HepG2 (cell line): ENCODE results near the gene HEXD. TPM values are rescaled to one million over a fixed set of nuclear protein-coding genes. Genes with fewer than 3 reads are reported as not detected.

Experiments
- AFF4 ChIP-seq: sonication (generic); formaldehyde crosslinking; IDR thresholded peaks from 2 replicates; pipeline ENCODE4 v1.4.0; 2020; ENCODE audit warnings: missing genetic modification reagents
- CREM ChIP-seq, 2 experiments: sonication (generic) in 1 of 2; formaldehyde crosslinking in 1 of 2; IDR thresholded peaks; 2 replicates each; pipeline versions ENCODE4 v1.4.0 to v1.6.1; 2016 to 2020; ENCODE audit warnings: antibody characterized with exemption in 1 of 2, mild to moderate bottlenecking in 1 of 2, missing genetic modification reagents in 1 of 2
- ELF3 ChIP-seq: IDR thresholded peaks from 2 replicates; pipeline ENCODE4 v1.6.1; 2016; ENCODE audit warnings: missing genetic modification reagents, missing compliant biosample characterization
- FLYWCH1 ChIP-seq: sonication (generic); formaldehyde crosslinking; IDR thresholded peaks from 2 replicates; pipeline ENCODE4 v1.8.1; 2023; ENCODE audit warnings: mild to moderate bottlenecking, missing genetic modification reagents
- GLI4 ChIP-seq: sonication (generic); formaldehyde crosslinking; IDR thresholded peaks from 2 replicates; pipeline ENCODE4 v1.5.1; 2020; ENCODE audit warnings: missing genetic modification reagents, mild to moderate bottlenecking, moderate library complexity, borderline replicate concordance
- IKZF4 ChIP-seq: sonication (generic); formaldehyde crosslinking; IDR thresholded peaks from 2 replicates; pipeline ENCODE4 v1.5.1; 2020; ENCODE audit warnings: borderline replicate concordance, mild to moderate bottlenecking, low read depth, missing genetic modification reagents; ENCODE audit errors: not compliant biosample characterization
- KIAA2018 ChIP-seq: sonication (generic); formaldehyde crosslinking; IDR thresholded peaks from 2 replicates; pipeline ENCODE4 v1.5.0; 2020; ENCODE audit warnings: mild to moderate bottlenecking, missing genetic modification reagents, borderline replicate concordance
- MXI1 ChIP-seq: IDR thresholded peaks from 3 replicates; pipeline ENCODE4 v1.6.1; 2012; ENCODE audit warnings: low read depth, low read length, inconsistent platforms, borderline replicate concordance
- POLR2G ChIP-seq: fragments of 200-400 bp; formaldehyde crosslinking; IDR thresholded peaks from 2 replicates; pipeline ENCODE4 v1.6.1; 2018; ENCODE audit warnings: mild to moderate bottlenecking, low read depth, low read length, moderate library complexity
- SRY ChIP-seq: sonication (generic); formaldehyde crosslinking; IDR thresholded peaks from 2 replicates; pipeline ENCODE4 v1.8.0; 2022; ENCODE audit warnings: mild to moderate bottlenecking, missing genetic modification reagents
- TFDP1 ChIP-seq: IDR thresholded peaks from 2 replicates; pipeline ENCODE4 v1.6.1; 2016; ENCODE audit warnings: missing compliant biosample characterization, missing genetic modification reagents, borderline replicate concordance
- ZFP36L1 ChIP-seq: sonication (generic); formaldehyde crosslinking; IDR thresholded peaks from 2 replicates; pipeline ENCODE4 v1.8.0; 2022; ENCODE audit warnings: mild to moderate bottlenecking, missing genetic modification reagents, moderate library complexity
- ZNF292 ChIP-seq: sonication (generic); formaldehyde crosslinking; IDR thresholded peaks from 2 replicates; pipeline ENCODE4 v1.8.1; 2022; ENCODE audit warnings: mild to moderate bottlenecking, low read depth, missing genetic modification reagents, borderline replicate concordance
- polyA plus RNA-seq, 8 experiments: library from polyadenylated mRNA; depleted of rRNA in 3 of 8; stranded (reverse) in 7 of 8; unstranded in 1 of 8; fragments of >200 nt; fragmentation: Illumina TruSeq in 4 of 8; extraction: Trizol in 4 of 8; gene quantifications; 2 replicates each; pipeline versions ENCODE4 v1.2.1 to v1.2.3, GENCODE V29; 2011 to 2016; ENCODE audit warnings: low read depth in 4 of 8, missing spikeins in 1 of 8, mixed read lengths in 1 of 8; ENCODE audit not compliant: insufficient read depth in 1 of 8
- total RNA-seq, 5 experiments: library from RNA; depleted of rRNA; stranded (reverse); fragments of >200 nt; fragmentation: Illumina TruSeq; extraction: Trizol; gene quantifications; 2 replicates each; pipeline ENCODE4 v1.2.3, GENCODE V29; 2016; ENCODE audit warnings: low read depth in 1 of 5

Gene HEXD
- total and polyA plus RNA-seq, 2 of the 13 experiments (the other 11 are each of a cell fraction or from before 2014, with no cell fraction given), result 22.3 to 41.8 TPM

GRCh38 chr17:82414548-82415281, 3.4 kb upstream of the HEXD start (continued):
- TF ChIP-seq ZNF292 (CRISPR knock-in tag) (0 out of 2 replicates have a peak, but pooled peaks have one; percentile 23), FLYWCH1 (CRISPR knock-in tag) (peak; percentile 97), POLR2G (no peak), MXI1 (peak; percentile 89; the same call in 1 of the 3 replicates), KIAA2018 (CRISPR knock-in tag) (no peak), ELF3 (CRISPR knock-in tag) (peak; percentile 75; the same call in 1 of the 2 replicates), ZFP36L1 (0 out of 2 replicates have a peak, but pooled peaks have one; percentile 80), IKZF4 (CRISPR knock-in tag) (peak; percentile 99), TFDP1 (CRISPR knock-in tag) (0 out of 2 replicates have a peak, but pooled peaks have one; percentile 37), AFF4 (CRISPR knock-in tag) (no peak; the same call in 1 of the 2 replicates), GLI4 (CRISPR knock-in tag) (peak; percentile 97; the same call in 1 of the 2 replicates), CREM (IDR thresholded peaks at IDR 0.05) (no peak), CREM (CRISPR knock-in tag; IDR thresholded peaks at IDR 0.05) (peak; percentile 47; the same call in 1 of the 2 replicates), SRY (CRISPR knock-in tag) (peak; percentile 99)
